ENCODE results near the gene TRIM41.
"Not testable (repeated sequence)": the region's sequence is repeated elsewhere in the genome, so short reads cannot be mapped to it uniquely, and the experiment has no call there.

TRIM41 gene

DNA sequence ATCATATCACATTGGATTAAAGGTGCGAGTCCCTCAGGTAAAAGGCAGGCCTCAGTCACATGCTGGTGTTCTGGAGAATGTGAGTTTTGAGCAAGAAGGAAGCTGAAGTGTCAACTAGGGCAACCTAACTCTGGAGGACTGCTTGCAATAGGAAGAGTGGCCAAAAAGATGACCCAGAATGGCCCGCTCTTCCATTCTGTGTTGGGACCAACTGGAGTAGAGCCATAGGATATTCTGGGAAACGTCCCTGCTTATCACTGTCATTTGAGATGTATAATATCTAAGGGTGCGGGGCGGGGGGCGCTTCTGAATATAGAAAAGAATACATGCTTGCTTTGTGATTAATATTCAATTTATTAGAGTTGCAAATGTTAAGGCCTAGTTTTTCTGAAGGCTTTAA is 11.0 kb upstream of the TRIM41 start:
- DNase-seq, result no peak

DNA sequence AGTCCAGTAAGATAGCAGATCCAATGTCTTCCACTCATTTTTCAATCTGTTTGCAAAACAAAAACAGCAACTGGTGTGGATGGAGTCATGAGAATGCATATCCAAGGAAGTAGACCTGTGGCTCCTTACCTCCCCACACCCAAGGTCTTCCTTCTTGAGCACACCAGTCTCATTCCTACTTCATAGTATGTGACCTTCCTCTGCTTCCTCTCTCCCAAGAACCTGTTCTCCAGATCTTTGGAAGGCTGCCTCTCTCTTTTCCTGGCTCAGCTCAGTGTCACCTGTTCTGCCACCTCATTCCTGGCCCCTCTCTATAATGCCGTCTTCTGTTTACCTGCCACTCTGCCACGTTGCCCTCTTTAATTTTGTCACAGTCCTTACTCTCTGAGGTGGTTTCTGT is 10.1 kb upstream of the TRIM41 start:
- DNase-seq, result no peak

DNA sequence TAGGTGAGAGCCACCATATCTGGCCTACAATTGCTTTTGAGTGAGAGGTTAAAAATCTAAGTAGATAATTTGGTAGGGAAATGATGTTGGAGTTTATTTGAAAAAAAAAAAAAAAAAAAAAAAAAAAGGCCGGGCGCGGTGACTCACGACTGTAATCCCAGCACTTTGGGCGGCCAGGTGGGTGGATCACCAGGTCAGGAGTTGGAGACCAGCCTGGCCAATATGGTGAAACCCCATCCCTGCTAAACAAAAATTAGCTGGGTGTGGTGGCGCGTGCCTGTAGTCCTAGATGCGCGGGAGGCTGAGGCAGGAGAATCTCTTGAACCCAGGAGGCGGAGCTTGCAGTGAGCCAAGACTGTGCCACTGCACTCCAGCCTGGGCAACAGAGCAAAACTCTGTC is 8.8 kb upstream of the TRIM41 start:
- DNase-seq, result not testable (repeated sequence)

DNA sequence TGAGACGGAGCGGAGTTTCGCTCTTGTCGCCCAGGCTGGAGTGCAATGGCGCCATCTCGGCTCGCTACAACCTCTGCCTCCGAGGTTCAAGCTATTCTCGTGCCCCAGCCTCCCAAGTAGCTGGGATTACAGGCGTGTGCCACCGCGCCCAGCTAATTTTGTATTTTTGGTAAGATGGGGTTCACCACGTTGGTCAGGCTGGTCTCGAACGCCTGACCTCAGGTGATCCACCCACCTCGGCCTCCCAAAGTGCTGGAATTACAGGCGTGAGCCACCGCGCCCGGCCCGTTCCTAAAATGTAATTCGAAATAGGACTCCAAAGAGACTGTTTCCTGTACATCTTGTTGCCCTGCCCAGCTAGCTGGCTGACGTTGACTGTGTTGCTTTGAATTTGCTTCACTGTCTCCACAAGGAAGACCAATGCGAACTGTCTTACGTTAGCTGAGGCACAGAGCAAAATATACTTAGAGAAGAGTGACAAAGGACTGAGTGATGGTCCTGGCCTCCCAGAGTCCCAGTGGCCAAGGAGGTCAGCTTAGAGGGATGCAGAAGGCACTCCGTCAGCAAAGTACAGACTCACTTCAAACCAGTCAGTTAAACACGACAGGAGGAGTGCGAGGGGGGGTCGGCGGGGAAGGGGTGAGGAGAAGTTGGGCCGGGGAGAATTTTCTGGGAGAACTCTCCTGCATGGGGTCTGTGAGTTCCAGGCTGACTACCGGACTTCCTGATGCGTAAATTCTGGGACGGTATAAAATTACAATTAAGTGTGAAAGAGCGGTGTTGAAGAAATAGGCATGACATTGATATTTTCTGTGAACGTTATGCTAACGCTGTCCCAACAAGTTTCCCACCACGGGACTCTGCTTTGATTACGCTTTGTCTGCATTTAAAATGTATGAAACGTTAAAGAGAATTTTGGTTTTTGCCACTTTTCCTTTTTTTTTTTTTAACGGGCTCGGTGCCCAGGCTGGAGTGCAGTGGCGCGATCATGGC is 6.8 kb upstream of the TRIM41 start:
- no peak for DNase-seq

DNA sequence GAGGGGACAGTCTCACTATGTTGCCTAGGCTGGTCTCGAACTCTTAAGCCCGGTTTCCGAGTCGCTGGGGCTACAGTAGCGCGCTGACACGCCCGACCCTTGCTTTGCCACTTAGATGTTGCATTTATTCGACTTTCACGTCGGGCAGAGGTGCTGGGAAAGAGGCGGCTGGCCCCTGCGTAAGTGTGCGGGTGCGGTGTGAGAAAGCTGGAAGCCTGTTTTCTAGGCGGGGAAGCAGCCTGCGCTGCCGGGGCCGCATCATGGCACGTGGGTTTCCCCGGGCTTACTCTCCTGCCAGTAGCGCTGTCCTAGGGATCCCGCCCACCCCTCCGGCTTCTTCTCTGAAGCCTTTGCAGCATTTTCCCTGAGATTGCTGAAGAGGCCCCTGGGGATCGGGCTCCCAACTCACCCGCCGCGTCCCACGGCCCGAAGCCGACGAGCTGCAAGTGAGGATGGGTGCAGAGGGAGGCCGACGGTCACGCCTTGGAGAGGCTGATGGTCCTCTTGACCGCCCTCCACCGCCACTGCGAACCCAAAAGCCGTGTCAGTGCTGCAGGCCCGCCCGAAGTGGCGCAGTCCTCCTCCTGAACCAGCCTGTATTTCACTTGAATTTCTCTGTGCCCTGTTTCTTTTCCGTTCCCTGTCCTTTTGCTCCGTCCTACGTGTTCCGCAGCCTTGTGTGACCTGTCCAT is 5.8 kb upstream of the TRIM41 start:
- DNase-seq, result no peak

DNA sequence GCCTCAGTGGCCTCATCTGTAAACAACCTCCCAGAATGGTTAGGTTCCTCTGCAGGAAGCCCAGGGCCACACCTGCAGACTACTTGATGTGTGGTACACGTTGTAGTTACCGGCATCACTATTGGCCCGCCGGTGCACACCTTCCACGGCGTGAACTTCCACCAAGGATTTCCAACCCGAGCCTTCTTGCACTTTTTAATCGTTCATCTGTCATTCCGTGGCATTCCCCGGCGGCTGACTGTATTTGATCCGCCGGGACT is 5.3 kb upstream of the TRIM41 start:
- DNase-seq, result no peak

DNA sequence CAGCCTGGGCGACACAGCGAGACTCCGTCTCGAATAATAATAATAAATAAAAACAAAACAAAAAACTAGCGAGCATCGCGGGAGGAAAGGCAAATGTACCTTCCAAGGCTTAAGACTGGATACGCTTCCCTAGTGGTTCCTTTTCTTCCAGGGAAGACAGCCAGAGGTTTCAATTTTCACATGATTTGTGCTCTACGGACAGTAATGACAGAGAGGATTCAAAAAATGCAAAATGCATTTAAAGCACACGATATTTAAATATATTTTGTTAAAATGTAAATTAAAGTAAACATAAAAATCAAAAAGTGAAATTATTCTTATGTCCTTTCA is 4.3 kb upstream of the TRIM41 start:
- no peak for DNase-seq

DNA sequence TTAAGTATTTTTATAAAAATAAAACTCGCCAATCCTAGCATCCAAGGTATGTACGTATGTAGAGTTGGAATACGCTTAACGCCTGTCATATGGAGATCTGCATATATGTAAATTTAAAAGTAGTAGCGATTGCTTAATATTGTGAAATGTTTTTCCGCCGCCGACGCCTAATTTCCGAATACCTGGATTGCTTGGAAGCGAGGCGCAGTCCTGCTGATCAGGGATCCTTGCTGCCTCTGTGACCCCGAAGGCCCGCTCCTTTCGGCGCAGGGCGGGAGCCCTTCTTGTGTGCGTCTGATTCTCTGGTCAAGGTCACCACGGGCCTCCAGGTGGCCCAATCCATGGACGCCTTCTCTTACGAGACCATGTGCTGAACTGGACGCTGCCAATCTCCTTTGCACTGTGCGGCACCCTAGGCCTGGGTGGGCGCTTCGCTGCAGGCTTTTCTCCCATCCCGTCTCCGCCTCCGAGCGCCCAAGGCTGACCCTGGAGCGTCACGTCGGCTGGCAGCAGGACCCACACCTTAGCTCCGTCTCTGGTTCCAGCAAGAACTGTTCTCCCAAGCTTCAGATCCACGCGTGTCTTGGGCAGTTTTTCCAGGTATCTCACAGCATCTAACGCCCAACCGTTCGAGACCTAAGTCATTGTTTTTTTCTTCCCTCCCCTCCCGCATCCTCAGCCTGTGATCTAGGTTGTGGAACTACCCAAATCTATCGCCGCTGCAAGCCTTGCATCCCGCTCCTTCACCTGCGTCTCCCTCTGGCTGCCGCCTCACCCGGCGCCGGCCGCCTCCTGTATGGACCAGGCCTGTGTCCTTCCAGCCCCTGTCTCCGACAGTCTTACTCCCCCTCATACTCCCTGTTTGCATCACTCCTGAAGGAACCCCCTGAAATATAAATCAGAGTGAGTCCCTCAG is 3.6 kb upstream of the TRIM41 start:
- no peak for DNase-seq

DNA sequence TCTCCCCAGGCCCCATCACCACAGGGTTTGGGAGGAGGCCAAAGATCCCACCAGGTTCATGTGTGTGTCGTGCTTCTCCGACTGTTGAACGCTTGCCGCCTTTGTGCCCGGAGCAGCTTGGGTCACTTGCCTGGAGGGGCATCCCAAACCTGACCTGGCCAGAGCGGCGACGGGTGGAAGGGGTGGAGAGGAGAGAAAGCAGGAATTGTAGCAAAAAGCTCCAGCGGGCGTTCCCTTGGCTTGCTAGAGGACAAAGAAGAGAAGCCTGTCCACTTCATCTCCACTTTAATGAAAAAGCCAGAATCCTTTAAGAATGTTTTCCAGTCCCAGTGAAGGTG is 2.9 kb upstream of the TRIM41 start:
- DNase-seq, result no peak

DNA sequence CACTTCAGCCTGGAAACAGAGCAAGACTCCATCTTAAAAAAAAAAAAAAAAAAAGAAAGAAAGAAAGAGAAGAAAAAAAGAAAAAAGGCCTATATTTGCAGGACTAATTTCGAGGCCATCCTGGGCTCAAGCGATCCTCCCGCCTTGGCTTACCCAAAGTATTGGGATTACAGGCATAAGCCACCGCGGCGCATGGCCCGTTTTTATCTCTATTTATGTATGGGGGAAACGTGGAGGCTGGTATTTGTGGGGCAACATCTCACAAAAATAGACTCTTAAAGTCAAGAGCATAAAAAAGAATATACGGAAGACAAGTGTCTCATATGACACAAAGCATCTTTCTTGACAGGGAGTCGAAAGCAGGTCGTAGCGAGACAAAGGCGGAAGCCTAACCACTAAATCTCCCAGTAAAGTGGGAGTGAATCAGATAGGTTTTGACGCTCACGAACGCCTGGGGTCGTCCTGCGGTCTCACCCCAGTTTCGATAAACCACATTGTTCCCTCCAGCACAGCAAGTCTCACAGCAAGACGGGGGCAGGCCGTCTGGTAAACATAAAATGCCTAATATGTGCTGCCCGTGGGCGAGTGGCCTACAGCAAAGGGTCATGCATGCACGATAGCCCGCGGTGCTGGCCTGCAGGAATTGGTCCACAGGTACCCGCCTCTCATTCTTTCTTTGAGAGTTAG is 1.8 kb upstream of the TRIM41 start:
- no peak for DNase-seq

DNA sequence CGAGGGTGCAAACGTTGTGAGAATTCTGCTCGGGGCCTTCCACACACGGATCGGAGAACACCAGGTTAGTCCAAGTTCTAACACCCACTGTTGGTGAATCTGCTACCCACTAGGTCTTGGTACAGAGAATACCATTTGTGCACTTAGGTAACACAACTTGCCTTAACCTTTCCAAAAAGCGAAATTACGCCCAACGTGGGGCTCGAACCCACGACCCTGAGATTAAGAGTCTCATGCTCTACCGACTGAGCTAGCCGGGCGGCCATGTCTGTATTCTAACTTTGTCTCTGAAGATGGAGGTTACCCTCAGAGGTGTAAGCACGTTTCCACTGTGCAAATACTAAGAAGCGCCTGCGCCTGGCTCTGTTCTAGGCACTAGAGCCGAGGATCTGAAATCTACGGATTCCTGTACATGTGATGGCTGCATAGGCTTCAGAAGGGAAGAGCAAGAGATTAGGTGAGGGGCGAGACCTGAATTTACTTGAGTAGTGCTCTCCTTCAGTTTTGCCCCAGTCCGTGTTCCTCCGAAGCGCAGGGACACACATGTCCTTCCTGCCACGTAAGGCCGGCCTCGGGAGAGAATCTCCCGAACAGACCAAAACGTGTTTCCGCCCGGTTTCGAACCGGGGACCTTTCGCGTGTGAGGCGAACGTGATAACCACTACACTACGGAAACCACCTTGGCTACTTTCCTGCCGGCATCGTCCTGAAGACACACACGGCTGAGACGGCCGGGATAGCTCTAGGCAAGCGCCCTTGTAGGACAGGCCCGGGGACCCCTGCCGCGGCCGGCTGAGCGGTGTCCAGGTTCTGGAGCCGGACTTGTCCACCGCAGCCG is 1.1 kb upstream of the TRIM41 start:
- no peak for DNase-seq

DNA sequence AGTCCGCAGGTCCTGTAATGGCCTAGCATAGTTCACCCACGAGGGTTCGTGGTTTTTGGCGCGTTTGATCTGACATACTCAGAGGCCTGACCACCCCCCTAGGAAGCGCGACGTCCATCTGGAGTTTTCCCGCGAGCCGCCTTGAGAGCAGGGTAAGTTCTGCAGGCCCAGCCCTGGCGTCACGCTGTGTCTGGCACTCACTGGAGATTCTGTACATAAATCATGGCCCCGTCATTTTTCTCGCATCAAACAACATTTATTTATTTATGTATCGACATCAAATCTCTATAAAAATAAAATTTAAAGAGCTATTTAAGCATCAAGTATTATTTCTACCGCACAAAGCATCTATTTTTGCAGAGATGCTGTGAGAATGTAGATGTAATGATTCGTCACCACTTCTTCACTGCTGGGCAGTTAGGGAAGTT is 437 bp upstream of the TRIM41 start:
- no peak for DNase-seq

DNA sequence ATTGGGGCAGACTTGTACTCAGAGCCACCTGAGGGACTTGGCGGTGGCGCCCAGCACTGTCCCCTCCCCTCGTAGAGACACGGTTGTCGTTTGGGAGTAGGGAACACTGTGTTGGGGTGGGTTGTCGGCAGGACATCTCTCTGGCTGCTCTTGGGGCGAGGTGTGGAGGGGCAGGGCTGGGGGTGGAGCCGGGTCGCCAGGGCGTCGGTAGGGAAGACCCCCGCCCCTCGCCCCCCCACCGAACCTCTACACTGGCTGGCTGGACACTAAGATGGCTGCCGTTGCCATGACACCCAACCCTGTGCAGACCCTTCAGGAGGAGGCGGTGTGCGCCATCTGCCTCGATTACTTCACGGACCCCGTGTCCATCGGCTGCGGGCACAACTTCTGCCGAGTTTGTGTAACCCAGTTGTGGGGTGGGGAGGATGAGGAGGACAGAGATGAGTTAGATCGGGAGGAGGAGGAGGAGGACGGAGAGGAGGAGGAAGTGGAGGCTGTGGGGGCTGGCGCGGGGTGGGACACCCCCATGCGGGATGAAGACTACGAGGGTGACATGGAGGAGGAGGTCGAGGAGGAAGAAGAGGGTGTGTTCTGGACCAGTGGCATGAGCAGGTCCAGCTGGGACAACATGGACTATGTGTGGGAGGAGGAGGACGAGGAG is 778 bp downstream of the TRIM41 start:
- DNase-seq, result no peak

DNA sequence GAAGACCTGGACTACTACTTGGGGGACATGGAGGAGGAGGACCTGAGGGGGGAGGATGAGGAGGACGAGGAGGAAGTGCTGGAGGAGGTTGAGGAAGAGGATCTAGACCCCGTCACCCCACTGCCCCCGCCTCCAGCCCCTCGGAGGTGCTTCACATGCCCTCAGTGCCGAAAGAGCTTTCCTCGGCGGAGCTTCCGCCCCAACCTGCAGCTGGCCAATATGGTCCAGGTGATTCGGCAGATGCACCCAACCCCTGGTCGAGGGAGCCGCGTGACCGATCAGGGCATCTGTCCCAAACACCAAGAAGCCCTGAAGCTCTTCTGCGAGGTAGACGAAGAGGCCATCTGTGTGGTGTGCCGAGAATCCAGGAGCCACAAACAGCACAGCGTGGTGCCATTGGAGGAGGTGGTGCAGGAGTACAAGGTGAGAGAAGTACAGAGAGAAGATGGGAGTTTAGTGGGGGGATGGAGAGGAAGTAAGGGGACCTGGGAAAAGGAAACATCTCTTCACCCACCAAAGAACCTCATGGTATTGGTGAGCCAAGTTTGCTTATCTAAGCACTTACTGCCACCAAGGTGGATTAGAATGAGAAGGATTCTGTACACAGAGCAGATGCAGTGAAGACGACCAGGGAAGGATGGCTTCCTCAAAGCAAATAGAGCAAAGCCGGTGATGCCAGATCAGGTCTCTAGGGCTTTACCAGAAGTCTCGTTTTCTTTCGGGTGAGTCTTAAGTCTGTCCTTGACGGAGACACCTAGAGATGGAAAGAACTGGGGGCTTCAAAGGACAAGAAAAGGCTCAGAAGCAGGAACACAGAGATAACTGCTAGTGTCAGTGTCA is 1.5 kb downstream of the TRIM41 start:
- DNase-seq, result no peak

DNA sequence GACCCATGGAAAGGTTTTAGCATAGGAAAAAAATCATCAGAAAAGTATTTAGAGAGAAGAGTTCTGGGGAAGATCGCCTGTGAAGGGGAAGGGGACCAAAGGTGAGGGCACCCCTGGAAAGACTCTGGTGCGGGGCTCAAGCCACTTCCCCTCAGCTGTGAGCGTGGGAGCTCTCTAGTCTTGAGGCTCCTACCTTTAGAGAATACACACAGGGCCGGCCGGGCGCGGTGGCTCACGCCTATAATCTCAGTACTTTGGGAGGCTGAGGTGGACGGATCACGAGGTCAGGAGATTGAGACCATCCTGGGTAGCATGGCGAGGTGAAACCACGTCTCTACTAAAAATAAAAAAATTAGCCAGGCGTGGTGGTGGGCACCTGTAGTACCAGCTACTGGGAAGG is 6.9 kb downstream of the TRIM41 start:
- DNase-seq, result no peak

DNA sequence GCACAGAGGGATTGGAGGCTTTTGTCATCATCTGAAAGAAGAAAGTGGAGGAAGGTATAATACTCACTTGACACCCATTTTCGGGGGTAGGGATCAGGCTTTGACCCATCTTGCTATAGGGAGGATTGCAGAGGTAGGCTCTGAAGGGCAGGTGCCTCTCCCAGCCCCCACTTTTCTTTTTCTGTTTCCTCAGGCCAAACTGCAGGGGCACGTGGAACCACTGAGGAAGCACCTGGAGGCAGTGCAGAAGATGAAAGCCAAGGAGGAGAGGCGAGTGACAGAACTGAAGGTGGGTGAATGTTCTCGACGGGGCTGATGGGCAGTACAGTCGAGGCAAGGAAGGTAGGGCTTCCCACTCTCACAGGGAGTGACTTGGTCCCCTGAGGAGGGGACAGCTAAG is 7.5 kb downstream of the TRIM41 start:
- no peak for DNase-seq

DNA sequence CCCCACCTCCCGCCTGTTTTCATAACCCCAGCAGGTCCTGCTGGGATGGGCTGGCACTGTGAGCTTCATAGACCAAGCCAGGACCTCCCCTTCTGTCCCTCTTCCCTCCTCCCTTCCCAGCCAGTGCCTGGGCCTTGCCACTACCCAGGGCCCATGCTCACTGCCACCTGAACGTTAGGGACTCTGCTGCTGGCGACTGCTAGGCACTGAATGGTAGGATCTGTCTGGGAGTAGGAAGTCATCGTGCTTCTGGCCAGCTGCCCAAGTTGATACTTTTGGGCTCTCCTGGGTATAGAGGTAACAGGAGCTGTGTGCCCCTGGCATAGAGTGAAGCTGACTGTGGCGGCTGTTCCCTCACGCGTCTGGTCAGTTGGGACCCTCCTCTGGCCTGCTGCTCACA is 8.4 kb downstream of the TRIM41 start:
- no peak for DNase-seq

DNA sequence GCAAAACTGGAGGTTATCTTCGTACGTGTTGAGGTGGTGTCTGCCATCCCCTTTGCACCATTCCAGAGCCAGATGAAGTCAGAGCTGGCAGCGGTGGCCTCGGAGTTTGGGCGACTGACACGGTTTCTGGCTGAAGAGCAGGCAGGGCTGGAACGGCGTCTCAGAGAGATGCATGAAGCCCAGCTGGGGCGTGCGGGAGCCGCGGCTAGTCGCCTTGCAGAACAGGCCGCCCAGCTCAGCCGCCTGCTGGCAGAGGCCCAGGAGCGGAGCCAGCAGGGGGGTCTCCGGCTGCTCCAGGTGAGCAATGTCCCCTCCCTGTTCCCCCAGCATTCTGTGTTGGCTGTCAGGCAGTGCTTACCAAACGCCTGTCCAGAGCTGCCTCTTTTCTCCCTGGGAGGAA is 9.5 kb downstream of the TRIM41 start:
- no peak for DNase-seq

DNA sequence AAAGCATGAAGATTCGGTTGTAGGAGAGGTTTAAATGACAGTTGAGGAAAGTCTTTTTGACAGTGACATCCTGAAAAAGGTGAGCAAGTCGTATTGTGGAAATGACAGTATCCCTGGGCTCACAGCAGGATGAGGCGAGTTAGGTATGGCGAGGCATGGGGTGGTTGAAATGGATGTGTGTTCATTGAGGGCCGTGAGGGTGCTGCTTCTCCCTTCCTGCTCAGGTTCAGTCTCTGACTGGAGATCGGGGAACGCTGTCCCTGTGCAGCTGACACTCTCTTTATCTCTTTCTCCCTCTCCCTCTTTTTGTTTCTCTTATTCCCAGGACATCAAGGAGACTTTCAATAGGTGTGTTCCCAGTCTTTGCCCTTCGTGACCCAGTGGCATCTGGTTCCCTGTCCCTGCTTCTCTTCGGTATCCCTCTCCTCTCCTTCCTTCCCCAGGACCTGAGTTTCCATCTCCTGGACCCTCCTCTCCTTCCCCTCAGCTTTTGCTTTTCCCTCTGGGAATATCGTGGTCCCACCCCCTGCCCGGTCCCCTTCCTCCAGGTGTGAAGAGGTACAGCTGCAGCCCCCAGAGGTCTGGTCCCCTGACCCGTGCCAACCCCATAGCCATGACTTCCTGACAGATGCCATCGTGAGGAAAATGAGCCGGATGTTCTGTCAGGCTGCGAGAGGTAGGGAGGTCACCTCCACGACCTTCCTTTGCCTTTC is 10.2 kb downstream of the TRIM41 start:
- no peak for DNase-seq
